ENCODE measurements around the gene PEAK1.
"Not testable (repeated sequence)": the region's sequence is repeated elsewhere in the genome, so short reads cannot be mapped to it uniquely, and the experiment has no call there.

PEAK1 gene

DNA sequence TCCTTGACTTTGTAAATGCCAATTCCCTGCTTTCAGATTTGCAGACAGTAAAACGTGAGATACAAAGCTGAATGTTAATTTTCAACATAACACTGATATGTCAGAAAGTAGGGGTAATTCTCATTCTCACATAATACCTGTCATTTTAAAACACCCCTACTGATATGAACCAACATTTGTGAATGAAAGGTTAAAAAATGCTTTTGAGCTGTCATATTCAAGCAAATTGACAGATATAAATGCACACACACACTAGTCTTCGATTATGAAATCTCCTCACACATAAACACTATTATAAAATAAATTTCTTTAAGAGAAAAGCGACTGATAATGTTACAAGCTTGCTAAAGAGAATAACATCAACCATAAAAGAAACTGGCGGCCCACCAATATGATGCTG lies 128.8 kb downstream of the PEAK1 start:
- DNase-seq: no peak

DNA sequence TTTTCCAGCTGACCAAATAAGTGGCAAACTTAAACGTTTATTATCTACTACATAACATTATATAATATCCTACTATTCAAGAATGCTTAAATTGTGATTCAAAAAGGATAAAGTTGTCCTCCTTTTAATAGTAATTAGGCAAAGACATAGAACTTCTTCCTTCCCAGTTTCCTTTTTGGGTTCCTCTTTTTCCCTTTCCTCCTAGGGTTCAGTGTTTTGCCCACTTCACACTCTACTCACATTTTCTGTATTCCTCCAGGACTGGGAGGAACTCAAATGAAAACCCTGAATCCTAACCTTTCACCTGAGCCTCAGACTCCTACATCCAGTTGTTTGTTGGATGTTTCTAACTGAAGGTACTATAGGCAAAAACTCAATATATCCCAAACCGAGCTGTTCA lies 132.5 kb downstream of the PEAK1 start:
- no peak for DNase-seq

DNA sequence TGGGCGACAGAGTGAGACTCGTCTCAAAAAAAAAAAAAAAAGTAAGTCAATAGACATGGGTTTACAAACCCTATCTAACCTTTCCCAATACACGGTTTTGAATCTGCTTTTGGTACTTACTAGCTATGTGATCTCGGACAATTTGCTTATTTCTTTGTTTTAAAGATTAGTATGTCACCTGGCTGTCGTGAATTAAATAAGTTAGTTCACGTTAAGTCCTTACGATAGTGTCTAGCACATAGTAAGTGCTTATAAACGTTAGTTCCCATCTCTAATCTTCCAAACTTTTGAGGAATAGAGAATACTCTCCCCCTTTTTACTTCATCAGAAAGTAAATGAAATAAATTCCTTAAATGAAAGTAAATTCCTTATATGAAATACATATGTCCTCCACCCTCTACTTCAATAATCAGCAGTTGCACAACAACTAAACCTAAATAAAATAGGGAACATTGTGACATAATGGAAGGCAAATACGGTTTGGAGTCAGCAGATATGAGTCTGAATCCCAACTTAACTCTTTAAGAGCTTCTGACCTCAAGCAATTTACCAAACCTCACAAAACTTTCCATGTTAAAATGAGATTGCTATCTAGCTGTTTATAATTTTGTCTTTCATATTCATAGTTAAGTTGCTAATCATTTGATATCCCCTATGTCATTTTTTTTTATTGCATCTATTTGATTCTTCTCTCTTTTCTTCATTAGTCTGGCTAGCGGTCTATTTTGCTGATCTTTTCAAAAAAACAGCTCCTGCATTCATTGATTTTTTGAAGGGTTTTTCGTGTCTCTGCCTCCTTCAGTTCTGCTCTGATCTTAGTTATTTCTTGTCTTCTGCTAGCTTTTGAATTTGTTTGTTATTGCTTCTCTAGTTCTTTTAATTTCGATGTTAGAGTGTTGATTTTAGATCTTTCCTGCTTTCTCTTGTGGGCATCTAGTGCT lies 134.6 kb downstream of the PEAK1 start:
- DNase-seq: no peak

DNA sequence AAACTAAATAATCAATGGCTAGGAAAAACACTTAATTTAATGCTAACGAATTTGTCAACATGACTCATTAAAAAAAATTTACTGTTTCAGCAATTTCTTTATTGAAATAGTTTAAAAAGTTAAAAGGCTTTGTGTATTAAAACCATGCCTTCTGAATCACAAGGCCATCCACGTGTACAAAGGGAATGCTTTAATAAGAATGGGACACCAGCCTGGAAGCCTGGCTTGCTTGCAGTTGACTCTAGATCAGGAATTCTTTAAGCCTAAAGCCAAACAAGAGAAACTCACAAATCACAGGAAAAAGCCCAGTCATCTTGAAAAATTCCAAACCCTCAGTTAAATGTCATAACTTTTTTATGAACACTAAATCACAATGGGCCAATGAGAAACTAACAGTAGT lies 137.6 kb downstream of the PEAK1 start:
- no peak for DNase-seq

DNA sequence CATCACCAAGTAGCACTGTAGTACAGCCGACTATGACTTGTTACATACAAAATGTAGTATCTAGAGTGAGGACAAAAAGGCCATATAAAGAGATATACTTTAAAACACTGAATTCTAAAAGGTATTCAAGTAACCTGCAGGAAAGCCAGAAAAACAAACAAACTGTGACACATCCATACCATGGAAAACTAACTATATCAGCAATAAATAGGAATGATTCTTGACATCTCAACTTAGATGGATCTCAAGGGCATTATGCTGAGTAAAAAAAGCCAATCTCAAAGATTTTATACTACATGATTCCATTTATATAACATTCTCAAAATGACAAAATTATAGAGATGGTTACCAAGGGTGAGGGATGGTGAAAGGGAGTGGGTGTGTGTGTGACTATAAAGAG lies 143.0 kb downstream of the PEAK1 start:
- DNase-seq: no peak

DNA sequence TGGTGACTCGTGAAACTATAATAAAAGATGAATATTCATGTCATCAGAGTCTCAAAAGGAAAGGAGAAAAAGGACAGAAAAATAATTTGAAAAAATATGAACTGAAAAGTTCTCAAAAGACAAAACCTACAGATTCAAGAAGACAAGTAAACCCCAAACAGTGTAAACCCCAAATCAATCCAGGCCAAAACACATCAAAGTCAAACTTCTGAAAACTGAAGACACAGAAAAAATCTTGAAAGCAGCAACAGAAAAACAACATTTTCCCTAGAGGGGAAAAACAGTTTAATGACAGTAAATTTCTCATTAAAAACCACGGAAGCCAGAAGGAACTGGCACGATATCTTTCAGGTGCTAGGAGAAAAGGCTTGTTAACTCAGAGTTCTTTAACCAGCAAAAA lies 143.8 kb downstream of the PEAK1 start:
- no peak for DNase-seq

DNA sequence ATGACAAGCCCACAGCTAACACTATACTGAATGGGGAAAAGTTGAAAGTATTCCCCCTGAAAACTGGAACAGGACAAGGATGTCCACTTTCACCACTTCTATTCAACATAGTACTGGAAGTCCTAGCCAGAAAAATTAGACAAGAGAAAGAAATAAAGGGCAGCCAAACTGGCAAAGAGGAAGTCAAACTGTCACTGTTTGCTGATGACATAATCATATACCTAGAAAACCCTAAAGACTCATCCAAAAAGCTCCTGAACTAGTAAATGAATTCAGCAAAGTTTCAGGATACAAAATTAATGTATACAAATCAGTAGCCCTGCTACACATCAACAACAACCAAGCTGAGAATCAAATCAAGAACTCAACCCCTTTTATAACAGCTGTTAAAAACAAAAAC lies 146.8 kb downstream of the PEAK1 start:
- DNase-seq: not testable (repeated sequence)

DNA sequence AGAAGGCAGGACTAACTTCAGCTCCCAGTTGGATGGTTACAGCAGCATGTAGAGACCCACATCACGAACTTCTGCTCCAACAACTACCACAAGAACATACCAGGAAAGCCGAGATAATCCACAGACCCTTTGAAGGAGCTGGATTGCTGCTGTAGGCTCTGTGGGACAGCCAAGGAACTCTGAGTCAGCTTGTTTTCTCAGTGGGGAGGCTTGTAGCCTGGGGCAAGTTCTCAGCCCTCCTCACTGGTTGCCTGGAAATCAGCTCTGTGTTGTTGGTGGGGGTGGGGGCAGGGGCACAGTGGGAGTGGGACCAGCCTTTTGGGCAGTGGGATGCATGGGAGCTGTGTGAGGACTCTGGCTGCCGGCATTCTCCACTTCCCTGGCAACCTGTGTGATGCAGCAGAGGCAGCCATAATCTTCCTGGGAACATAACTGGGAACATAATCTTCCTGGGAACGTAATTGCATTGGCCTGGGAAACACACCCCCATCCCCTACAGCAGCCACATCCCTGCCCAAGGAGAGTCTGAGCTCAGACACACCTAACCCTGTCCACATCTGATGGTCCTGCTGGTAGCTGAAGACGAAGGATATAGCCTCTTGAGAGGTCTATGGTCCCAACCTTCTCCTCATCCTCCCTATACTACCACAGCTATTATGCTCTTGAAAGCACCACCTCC lies 153.1 kb downstream of the PEAK1 start:
- DNase-seq: no peak

DNA sequence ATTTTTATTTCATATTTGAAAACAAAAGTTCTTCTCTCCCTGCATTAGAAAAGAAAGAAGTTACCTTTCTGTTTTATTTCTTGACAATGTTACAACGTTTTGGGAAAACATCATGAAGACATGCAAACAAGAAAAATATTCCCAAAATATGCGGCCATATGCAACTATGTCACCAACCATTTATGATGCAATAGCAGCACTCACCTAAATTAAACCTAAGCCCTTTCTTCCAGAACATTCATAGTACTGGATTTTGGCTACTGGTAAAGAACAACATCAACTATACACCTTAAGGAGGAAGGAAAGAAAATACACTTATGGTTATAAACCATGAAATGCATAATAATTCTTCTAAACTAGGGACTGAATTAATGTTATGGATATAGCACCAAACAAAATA lies 164.5 kb downstream of the PEAK1 start:
- no peak for DNase-seq

DNA sequence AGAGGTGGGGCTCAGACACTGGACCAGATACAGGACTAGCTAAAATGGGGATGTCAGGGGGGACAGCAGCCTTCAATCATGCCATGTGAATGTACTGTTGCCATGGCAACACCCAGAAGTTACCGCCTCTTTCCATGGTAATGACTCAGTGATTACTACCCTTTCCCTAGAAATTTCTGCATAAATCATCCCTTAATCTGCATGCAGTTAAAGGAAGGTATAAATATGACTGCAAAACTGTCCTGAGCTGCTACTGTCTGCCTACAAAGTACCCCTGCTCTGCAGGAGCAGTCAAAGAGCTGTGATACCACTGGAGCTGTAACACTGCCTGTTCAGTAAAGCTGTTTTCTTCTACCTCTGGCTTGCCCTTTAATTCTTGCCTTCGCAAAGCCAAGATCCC lies 168.2 kb downstream of the PEAK1 start:
- no peak for DNase-seq

DNA sequence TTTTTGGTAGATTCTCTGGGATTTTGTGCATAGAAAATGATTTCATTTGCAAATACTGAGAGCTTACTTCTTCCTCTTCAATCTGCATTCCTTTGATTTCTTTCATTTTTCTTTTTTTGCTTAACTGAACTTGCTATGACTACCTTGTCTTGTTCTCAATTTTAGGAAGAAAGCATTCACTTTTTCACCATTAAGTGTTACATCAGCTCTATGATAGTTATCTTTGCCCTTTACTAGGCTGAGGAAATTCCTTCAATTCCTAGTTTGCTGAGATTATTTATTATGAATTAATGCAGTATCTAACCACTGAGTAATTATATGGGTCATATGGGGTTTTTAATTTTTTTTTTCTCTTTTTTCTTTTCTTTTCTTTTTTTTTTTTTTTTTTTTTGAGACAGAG lies 172.8 kb downstream of the PEAK1 start:
- DNase-seq: no peak

DNA sequence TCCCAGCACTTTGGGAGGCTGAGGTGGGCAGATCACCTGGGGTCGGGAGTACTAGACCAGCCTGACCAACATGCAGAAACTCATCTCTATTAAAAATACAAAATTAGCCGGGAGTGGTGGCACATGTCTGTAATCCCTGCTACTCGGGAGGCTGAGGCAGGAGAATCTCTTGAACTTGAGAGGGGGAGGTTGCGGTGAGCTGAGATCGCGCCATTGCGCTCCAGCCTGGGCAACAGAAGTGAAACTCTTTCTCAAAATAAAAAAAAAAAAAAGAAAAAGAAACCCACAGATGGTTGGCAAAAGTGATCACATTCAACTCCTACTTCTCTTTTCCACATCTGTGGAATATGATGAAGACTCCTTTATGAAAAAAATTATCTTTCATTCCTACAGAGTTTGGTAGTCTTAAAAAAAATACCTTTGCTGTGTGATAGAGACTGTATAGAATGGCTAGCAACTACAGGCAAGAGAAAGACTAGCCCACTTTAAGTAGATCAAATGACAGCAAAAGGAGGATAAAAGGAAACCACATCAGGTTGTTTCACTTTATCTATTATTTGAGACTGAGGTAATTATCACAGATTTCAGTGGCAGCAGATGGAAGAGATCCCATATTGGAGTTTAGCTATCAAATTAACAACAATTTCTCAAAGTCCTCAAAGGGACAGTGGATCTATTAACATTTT lies 176.0 kb downstream of the PEAK1 start:
- DNase-seq: no peak

DNA sequence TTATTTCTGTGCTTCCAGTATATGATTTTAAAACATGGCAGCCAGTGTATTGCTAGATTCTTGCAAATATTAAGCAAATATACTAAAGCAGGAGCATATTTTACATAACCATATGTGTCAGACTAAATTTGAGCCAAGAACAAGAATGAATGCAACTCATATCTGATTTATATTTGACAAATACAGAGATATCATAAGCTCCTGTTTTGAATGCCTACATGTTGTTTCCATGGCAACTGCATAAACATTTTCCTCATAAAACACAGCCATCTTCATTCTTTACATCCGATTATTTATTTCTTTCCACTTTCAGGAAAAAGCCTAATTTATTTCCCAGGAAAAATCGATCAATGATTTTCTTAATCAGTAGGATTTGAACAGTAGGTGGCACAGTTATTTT lies 176.8 kb downstream of the PEAK1 start:
- DNase-seq: no peak

DNA sequence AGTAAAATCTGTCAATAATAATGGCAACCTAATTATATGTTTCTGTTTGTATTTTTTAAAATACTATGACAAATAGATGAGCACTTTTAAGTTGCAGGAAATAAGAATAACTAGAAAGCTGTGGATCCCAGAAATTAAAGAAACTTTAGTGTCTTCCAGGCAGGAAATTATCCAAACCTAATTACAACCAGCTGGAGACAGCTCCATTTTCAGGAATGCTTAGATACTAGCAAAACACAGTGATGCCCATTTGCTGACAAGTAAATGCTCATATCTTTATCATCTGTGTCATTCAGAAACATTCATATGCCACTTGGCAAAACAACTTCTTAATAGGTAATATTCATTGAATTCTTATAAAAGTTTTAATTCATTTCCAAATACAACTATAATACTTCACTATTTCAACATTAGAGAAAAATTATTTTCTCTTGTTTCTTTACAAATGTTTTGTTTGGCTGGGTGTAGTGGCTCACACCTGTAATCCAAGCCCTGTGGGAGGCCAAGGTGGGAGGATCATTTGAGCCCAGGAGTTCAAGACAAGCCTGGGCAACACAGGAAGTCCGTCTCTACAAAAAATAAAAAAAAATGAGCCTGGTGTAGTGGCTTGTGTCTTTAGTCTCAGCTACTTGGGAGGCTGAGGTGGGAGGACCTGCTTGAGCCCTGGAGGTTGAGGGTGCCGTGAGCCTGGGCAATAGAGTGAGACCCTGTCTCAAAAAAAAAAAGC lies 179.9 kb downstream of the PEAK1 start:
- no peak for DNase-seq

DNA sequence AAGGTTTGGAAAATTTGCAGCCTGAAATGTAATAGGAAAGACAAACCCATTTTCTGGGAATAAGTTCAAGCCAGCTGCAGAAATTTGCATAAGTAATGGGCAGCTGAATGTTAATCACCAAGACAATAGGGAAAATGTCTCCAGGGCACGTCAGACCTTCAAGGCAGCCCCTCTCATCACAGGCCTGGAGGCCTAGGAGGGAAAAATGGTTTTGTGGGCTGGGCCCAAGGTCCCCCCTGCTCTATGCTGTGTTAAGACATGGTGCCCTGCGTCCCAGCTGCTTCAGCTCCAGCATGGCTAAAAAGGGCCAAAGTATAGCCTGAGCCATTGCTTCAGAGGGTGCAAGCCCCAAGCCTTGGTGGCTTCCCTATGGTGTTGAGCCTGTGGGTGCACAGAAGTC lies 184.3 kb downstream of the PEAK1 start:
- no peak for DNase-seq

DNA sequence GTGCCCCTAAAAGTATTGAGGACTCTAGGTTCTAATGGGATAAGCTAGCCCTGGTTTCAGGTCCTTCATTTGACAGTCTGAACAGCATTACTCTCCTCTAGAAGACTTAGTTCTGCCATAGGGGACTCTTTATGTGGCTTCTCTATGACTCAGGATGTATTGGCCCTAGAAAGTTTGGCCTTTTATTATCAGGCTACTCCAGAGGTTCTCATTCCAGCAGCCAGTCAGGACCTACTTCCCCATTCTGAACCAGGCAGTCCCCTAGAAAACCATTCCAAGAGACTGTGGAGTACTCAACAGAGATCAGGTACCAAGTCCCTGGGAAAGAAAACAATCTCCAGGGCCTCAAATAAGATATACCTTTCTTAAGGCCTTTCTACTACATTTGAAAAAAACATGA lies 191.1 kb downstream of the PEAK1 start:
- no peak for DNase-seq

DNA sequence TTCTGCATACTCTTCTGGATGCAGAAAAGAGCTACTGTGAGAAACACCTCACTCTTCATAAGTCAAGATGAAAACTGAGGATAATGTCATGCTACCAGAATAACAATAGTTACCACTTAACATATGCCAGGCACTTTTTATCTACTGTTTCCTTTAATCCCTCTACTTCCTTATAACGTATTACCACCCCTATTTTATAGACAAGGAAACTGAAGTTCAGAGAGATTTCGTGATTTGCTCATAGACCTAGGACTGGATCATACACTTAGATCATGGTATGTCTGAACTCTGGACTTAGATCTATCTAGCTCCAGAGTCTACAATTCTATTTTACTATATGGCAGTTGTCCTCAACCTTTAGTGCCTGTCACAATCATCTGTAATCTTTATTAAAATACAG lies 193.3 kb downstream of the PEAK1 start:
- DNase-seq: no peak

DNA sequence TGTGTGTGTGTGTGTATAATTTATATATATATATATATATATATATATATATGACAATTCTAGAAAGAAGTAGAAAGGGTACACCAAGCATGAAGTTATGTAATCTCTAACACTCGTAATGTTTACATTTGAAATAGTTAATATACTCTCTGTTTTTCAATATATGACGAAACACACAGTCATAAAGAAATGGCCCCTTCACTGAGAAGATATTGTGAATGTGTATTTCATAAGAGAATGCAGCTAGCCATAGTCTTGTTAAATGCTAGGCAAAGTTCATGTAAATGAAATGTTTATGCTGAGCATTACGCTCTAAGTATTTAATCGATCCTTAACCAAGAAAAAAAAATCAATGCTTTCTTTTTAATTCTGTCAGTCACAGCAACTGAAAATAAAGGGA lies 194.3 kb downstream of the PEAK1 start:
- DNase-seq: no peak

DNA sequence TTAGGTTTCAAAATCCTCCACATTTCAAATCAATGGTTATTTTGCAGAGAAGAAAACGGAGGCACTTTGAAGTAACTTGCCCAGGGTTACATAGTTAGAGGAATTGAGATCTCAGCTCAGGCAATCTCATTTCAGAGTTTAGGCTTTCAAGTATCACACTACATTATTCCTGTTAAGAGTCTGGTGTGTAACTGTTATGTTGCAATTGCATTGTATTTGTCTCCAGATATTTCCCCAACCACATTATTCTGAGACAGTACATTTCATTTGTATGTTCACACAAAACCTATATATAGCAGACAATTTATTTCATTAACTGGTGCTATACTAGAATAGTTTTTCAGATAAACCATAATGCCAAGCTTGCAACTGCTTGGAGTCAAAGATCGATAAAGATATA lies 194.8 kb downstream of the PEAK1 start:
- no peak for DNase-seq

DNA sequence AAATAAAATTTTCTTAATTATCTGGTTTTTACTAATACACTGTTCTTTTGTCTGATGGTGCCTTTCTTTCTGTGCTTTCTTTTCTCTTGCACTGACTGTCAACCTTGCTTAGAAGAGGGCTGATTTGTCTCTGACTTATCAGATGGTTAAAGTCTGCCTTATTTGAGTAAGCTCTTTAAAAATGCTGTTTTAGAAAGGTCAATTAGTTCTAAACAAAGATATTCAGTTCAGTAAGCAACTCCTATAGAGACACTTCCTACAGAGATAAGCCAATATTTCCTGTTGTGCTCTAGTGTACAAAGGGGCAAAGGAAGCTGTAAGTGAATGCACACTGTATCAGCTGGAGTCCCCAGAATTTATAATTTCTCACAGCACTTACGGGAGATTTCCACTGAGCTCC lies 195.6 kb downstream of the PEAK1 start:
- no peak for DNase-seq

DNA sequence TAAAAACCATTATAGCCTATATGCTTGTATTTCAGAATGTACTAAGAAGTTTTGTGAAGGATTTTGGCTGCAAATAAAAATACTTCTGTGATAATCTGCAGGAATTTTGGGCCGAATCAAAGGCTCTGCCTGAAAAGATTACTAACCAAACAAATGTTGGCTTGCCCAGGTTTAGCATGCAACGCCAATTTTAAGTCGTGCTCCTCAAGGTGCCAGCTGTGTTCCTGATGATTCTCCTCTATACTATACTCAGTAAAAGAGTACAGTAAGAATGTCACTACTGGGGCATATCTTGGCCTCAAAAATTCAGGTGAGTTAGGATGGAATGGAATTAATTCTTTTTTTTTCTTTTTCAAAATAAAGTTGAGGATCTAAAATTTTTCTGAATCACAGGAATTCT lies 198.2 kb downstream of the PEAK1 start:
- DNase-seq: no peak

DNA sequence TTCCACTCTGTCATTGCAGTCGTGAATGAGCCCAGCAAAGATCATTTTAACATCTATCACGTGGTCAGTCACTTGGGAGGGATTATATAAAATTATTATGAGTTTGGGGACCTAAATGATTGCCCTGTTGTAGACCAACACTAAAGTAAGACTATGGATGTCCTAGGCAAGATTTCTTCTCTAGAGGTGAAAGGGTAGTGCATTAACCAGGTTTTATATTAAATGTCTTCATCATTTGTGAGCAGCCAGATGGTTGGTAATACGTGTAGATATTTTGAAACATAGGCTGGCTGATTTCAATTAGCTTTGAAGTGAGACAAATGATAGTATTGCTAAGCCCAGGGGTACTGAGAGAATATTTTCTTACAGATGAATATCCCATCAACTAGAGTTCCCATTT lies 198.7 kb downstream of the PEAK1 start:
- DNase-seq: no peak

DNA sequence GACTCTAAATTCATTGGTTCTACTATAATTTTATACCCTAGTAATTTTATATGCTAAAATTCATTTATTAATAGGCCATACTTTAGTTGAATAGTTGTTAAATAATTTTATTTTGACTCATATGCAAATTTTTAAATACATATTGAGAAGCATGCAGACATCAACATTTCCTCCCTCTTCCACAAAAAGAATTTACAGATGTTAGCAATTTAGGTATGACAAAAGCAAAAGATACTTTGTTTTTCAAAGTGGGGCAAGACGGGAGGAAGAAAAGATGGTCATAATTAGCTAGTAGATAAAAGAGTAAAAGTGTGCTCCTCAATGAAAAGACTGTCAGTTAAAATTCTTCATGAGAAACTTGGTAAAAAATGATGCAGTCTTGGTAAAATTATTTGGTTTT lies 200.1 kb downstream of the PEAK1 start:
- no peak for DNase-seq
